ENCODE measurements around the gene TRPC3.

GRCh38 chr4:121838136-121838535 is 113.7 kb downstream of the TRPC3 start:
- TF ChIP-seq CTCF (IDR thresholded peaks at IDR 0.05) (no peak), POLR2A (IDR thresholded peaks at IDR 0.05) (no peak), POLR2AphosphoS5 (IDR thresholded peaks at IDR 0.05; ENCODE audit: insufficient read depth in 1 of 2, low read depth in 1 of 2) (no peak)

All from vagina (tissue), 2 donors.